H54 (cell line): Measurements from ENCODE around the gene MGLL.

Experiments used
- DNase-seq: peaks from one replicate; pipeline ENCODE4 v3.0.0; 2011; ENCODE audit warnings: low spot score, mixed read lengths; ENCODE audit not compliant: insufficient read length
- FAIRE-seq: peaks from 3 replicates; lab custom pipeline; 2011; peaks lifted over from hg19 to GRCh38; lab: Jason Lieb, UNC
- POLR2A ChIP-seq: IDR thresholded peaks from 2 replicates; pipeline ENCODE4 v1.6.1; 2011; ENCODE audit warnings: low read depth, mild to moderate bottlenecking, low read length

The MGLL gene

GRCh38 chr3:127749361-127749760 lies 73.0 kb downstream of the MGLL start:
- no peak for DNase-seq
- FAIRE-seq, result no peak
- TF ChIP-seq POLR2A, result no peak

DNA sequence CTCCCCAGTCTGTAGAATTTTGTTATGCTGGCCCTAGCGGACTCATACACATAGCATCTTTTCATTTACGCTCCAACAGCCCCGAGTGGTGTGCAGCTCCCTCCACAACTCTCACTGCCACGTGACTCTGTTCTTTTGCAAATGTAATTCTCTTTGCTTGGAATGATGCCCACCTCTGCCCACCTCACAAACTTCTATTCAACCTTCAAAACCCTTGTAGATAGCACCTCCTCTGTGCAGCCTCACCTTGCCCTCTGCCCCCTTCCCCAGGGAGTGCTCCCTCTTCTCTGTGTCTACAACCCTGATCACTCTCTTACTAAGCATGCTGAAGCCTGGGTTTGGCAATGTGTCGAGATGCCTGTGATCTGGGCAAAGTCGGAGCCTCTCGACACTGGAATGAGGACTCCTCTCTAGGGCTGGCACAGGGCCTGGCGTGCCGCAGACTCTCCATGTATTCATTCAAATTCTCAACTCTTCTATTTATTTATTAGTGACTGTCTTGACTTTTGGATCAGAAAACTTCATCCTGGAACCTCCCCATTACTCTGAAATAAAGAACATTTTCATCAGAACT lies 73.5 kb downstream of the MGLL start:
- TF ChIP-seq POLR2A, result no peak
- DNase-seq (no peak), FAIRE-seq (no peak)

GRCh38 chr3:127747751-127748521 lies 74.4 kb downstream of the MGLL start:
- no peak for TF ChIP-seq POLR2A
- no peak for FAIRE-seq
- DNase-seq, result peak; percentile 76

DNA sequence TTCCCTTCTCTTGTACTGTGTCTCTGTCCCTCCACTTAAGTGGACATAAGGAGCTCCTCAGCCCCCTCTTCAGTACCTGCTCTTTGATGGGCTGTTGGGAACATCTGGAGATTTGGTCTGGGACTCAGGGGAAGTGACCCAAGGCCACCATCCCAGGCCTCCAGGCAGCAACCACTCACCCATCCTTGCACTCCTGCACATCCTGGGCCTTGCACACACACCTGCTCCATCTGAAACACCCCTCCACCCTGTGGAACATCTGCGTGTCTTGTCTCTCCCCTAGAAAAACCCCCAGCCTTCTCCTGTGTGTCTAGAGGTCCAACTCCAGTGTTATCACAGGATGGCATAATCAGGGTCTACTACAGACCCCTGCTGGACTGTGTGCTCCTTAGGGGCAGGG lies 75.2 kb downstream of the MGLL start:
- no peak for TF ChIP-seq POLR2A
- FAIRE-seq (no peak), DNase-seq (no peak)

GRCh38 chr3:127746400-127747057 lies 75.8 kb downstream of the MGLL start:
- no peak for FAIRE-seq
- no peak for DNase-seq
- TF ChIP-seq POLR2A, result no peak

GRCh38 chr3:127745656-127746399 lies 76.5 kb downstream of the MGLL start:
- TF ChIP-seq POLR2A, result no peak
- no peak for FAIRE-seq
- DNase-seq, result no peak

DNA sequence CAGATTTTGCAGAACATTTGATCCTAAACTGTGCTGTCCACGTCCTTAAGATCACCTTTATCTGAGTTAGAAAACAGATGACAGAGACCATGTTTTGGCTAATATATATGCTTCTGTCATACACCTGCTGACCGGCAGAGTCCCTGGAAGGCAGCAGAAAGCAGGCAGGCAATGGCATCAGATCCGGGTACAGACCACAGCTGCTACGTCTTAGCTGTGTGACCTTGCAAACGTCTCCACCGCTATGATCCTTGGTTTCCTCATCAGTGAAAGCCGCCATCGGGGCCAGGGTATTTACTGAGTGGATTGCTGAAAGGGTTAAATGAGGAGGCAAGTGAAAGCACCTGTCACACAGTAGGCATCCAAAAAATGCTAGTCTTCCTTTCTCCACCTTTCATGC lies 77.4 kb downstream of the MGLL start:
- no peak for TF ChIP-seq POLR2A
- no peak for DNase-seq
- FAIRE-seq, result no peak

DNA sequence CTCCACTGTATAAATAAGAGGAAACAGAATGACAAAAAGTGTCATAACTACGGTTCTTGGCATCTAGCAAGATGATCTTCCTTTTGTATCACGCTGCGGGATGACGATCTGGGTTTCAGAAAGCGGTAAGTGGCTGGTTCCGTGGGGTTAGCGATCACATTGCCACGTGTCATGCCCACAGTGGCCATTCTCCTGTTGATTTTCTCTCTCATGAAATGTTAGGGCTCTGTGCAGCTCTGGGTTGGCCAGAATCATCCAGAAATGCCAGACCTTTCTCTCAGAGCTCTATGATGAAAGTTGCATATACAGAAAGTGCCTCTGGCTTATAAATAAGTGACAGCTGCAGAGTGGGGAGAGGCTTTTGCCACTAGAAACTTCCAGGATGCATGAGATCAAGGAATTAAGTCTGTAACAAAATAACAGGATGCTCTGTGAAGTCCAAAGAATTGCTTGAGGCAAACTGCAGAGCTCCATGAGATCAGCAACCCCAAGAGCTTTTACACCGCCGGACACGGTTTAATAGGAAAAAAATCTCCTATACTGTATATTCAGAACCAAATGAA lies 78.0 kb downstream of the MGLL start:
- FAIRE-seq (no peak), DNase-seq (no peak)
- no peak for TF ChIP-seq POLR2A

GRCh38 chr3:127743351-127744252 lies 78.7 kb downstream of the MGLL start:
- no peak for TF ChIP-seq POLR2A
- DNase-seq, result no peak
- FAIRE-seq, result no peak

DNA sequence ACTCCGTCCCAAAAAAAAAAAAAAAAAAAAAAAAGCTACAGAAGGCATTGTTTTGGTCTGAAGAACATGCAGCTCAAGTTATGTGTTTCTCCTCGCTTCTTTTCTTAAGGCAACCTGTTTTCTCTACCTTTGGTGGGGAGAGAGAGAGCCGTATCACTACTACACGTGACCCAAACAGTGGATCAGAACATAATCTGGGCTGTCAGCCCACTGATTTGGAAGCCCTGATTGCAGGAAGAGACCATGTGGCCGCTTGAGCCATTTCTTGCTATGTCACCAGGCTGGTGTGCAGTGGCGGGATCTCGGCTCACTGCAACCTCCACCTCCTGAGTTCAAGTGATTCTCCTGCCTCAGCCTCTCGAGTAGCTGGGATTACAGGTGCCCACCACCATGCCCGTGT lies 79.7 kb downstream of the MGLL start:
- no peak for DNase-seq
- FAIRE-seq, result no peak
- no peak for TF ChIP-seq POLR2A

- no peak for DNase-seq
- TF ChIP-seq POLR2A, result no peak
- FAIRE-seq, result no peak
Measured at GRCh38 chr3:127741690-127742089, 80.6 kb downstream of the MGLL start.

GRCh38 chr3:127741246-127741645 lies 81.1 kb downstream of the MGLL start:
- FAIRE-seq (no peak), DNase-seq (no peak)
- no peak for TF ChIP-seq POLR2A
